GM23338 (cell line): ENCODE data around the gene CACNA1A. TPM values are rescaled to one million over a fixed set of nuclear protein-coding genes. Genes with fewer than 3 reads are reported as not detected.

Source experiments
- ATAC-seq: fragments of 200-7000 bp; cut with Tn5 transposase; 3 replicates; pipeline ENCODE4 v1.9.1; 2020
- DNase-seq: peaks from one replicate; pipeline ENCODE4 v3.0.0-alpha.2; 2015; ENCODE audit warnings: low spot score
- H2AFZ ChIP-seq: fragments of 200-600 bp; sonication (generic); 2 replicates; pipeline ENCODE4 v1.8.0; 2016; ENCODE audit warnings: antibody characterized with exemption, mild to moderate bottlenecking, moderate library complexity
- H3F3A ChIP-seq: fragments of 200-600 bp; sonication (generic); replicated peaks from 2 replicates; pipeline ENCODE4 v1.8.0; 2017; ENCODE audit warnings: antibody characterized with exemption, mixed run types, low read depth
- H3K27ac ChIP-seq: fragments of 200-600 bp; sonication (generic); 2 replicates; pipeline ENCODE4 v1.6.1; 2016; ENCODE audit warnings: low read depth
- H3K27me3 ChIP-seq: fragments of 200-600 bp; sonication (generic); 2 replicates; pipeline ENCODE4 v1.8.0; 2016; ENCODE audit warnings: mild to moderate bottlenecking, mixed run types, moderate library complexity; ENCODE audit not compliant: insufficient read depth
- H3K36me3 ChIP-seq: fragments of 200-600 bp; sonication (generic); 2 replicates; pipeline ENCODE4 v1.8.0; 2016; ENCODE audit warnings: mild to moderate bottlenecking; ENCODE audit not compliant: insufficient read depth
- H3K4me1 ChIP-seq: fragments of 200-600 bp; sonication (generic); 2 replicates; pipeline ENCODE4 v1.8.0; 2016; ENCODE audit warnings: mild to moderate bottlenecking, moderate library complexity; ENCODE audit not compliant: insufficient read depth
- H3K4me2 ChIP-seq: fragments of 200-600 bp; sonication (generic); 2 replicates; pipeline ENCODE4 v1.7.1; 2017; ENCODE audit warnings: mixed run types
- H3K4me3 ChIP-seq: fragments of 200-600 bp; sonication (generic); 2 replicates; pipeline ENCODE4 v1.6.1; 2016; ENCODE audit warnings: mixed run types
- H3K79me2 ChIP-seq: fragments of 200-600 bp; sonication (generic); replicated peaks from 2 replicates; pipeline ENCODE4 v1.8.0; 2017; ENCODE audit warnings: mild to moderate bottlenecking; ENCODE audit not compliant: insufficient read depth
- H3K9me2 ChIP-seq: fragments of 200-600 bp; sonication (generic); 2 replicates; pipeline ENCODE4 v1.8.0; 2017; ENCODE audit not compliant: insufficient read depth
- H4K20me1 ChIP-seq: fragments of 200-600 bp; sonication (generic); replicated peaks from 2 replicates; pipeline ENCODE4 v1.8.0; 2017; ENCODE audit warnings: mild to moderate bottlenecking; ENCODE audit not compliant: insufficient read depth
- H3K27ac Mint-ChIP-seq: 2 replicates; pipeline ENCODE4 v1.8.0; 2020; ENCODE audit warnings: inconsistent platforms, mild to moderate bottlenecking, moderate library complexity, mixed read lengths
- H3K27me3 Mint-ChIP-seq: 3 replicates; pipeline ENCODE4 v1.8.0; 2022; ENCODE audit warnings: low read depth, mild to moderate bottlenecking, moderate library complexity, mixed read lengths, inconsistent platforms; ENCODE audit not compliant: insufficient read depth, poor library complexity
- H3K36me3 Mint-ChIP-seq: 3 replicates; pipeline ENCODE4 v1.8.0; 2021; ENCODE audit warnings: low read depth, mild to moderate bottlenecking, inconsistent platforms, moderate library complexity, mixed read lengths
- H3K4me1 Mint-ChIP-seq: 3 replicates; pipeline ENCODE4 v1.8.0; 2020; ENCODE audit warnings: mild to moderate bottlenecking, inconsistent platforms, mixed read lengths
- H3K4me3 Mint-ChIP-seq: 3 replicates; pipeline ENCODE4 v1.8.0; 2021; ENCODE audit warnings: moderate library complexity, mild to moderate bottlenecking, inconsistent platforms, mixed read lengths
- H3K9me3 Mint-ChIP-seq: 3 replicates; pipeline ENCODE4 v1.8.0; 2020; ENCODE audit warnings: moderate library complexity, mild to moderate bottlenecking, inconsistent platforms, mixed read lengths
- CREB1 ChIP-seq: fragments of 250-450 bp; sonication (Bioruptor Pico); IDR thresholded peaks from 2 replicates; pipeline ENCODE4 v1.5.0; 2020; ENCODE audit warnings: low read depth, mild to moderate bottlenecking, moderate library complexity
- EZH2phosphoT487 ChIP-seq: fragments of 200-600 bp; sonication (generic); IDR thresholded peaks from one replicate; pipeline ENCODE4 v1.8.1; 2018; ENCODE audit warnings: antibody characterized with exemption; ENCODE audit not compliant: unreplicated experiment
- POLR2AphosphoS5 ChIP-seq: IDR thresholded peaks from 2 replicates; pipeline ENCODE4 v1.6.1; 2016; ENCODE audit warnings: antibody characterized with exemption, low read depth
- ZNF114 ChIP-seq: fragments of 250-450 bp; sonication (Bioruptor Pico); IDR thresholded peaks from 2 replicates; pipeline ENCODE4 v1.5.0; 2020; ENCODE audit warnings: mild to moderate bottlenecking, moderate library complexity
- polyA plus RNA-seq: library from polyadenylated mRNA; unstranded; fragments of >200 nt; fragmentation: Nextera tagmentation; extraction: Ambion mirVana; gene quantifications from 2 replicates; pipeline ENCODE4 v1.2.1, GENCODE V29; 2016
- total RNA-seq: library from RNA; depleted of rRNA; stranded (reverse); fragments of >200 nt; shearing (Covaris generic); gene quantifications from 2 replicates; pipeline ENCODE4 v1.2.3, GENCODE V29; 2014
- TF ChIP-seq, protein P1 (sequence below): IDR thresholded peaks from one replicate; pipeline ENCODE4 v1.6.1; 2018; ENCODE audit warnings: antibody characterized with exemption; ENCODE audit not compliant: unreplicated experiment
- TF ChIP-seq, protein P2 (sequence below), 2 experiments: fragments of 200-600 bp in 1 of 2; sonication (generic) in 1 of 2; conservative IDR thresholded peaks; 2 replicates each; pipeline versions ENCODE4 v1.5.1 to v1.6.1; 2016 to 2017; ENCODE audit warnings: antibody characterized with exemption in 2 of 2, low read depth in 2 of 2, mild to moderate bottlenecking in 2 of 2, moderate library complexity in 1 of 2
- TF ChIP-seq, protein P3 (sequence below): fragments of 250-450 bp; sonication (Bioruptor Pico); IDR thresholded peaks from 2 replicates; pipeline ENCODE4 v1.5.0; 2020; ENCODE audit warnings: mild to moderate bottlenecking, moderate library complexity
- TF ChIP-seq, protein P4 (sequence below): IDR thresholded peaks from 2 replicates; pipeline ENCODE4 v1.6.1; 2016; ENCODE audit warnings: antibody characterized with exemption

CACNA1A gene
- total and polyA plus RNA-seq, 2 experiments from 2014 or later: 7.4 to 20.3 TPM

DNA sequence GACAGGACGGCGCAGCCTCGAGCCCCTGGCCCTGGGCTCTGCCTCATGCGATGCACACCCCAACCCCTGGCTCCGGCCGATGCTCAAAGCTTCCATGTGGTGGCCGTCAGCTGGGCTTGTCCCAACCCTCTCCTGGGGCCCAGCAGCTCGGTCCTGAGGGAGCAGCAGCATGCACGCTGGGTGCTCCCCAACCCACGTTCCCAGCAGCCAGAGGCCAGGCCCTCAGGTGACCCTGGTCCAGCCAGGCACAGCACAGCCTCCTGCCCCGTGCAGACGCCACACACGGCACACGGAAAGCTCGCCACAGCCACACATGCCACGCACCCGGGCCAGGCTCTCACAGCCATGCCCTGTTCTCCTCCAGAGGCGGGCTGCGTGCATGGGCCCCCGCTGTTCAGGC, 295.3 kb downstream of the CACNA1A start:
- Mint-ChIP-seq H3K27ac (no peak overlapping the region), H3K9me3 (no peaks in the 10 kb centered on the region; the same call in 2 of the 3 replicates), H3K4me3 (no peak overlapping the region), H3K36me3 (peaks cover 7% of the 10 kb centered on the region; the same call in 1 of the 3 replicates), H3K27me3 (peaks cover 18% of the 10 kb centered on the region), H3K4me1 (peaks cover 13% of the 10 kb centered on the region)
- ATAC-seq (no peak), DNase-seq (no peak)
- Histone ChIP-seq H3K36me3 (no peaks in the 10 kb centered on the region), H3F3A (no peaks in the 10 kb centered on the region; the same call in 1 of the 2 replicates), H2AFZ (no peak overlapping the region), H3K27me3 (no peaks in the 10 kb centered on the region), H3K27ac (no peak overlapping the region), H3K79me2 (no peaks in the 10 kb centered on the region), H3K4me2 (no peak overlapping the region), H3K4me3 (no peak overlapping the region), H3K9me2 (no peaks in the 10 kb centered on the region), H3K4me1 (peaks cover 7% of the 10 kb centered on the region; the same call in 1 of the 2 replicates), H4K20me1 (no peaks in the 10 kb centered on the region)
- TF ChIP-seq EZH2phosphoT487 (no peak), CREB1 (CRISPR knock-in tag) (no peak), POLR2AphosphoS5 (no peak)
- TF ChIP-seq, protein P1, sequence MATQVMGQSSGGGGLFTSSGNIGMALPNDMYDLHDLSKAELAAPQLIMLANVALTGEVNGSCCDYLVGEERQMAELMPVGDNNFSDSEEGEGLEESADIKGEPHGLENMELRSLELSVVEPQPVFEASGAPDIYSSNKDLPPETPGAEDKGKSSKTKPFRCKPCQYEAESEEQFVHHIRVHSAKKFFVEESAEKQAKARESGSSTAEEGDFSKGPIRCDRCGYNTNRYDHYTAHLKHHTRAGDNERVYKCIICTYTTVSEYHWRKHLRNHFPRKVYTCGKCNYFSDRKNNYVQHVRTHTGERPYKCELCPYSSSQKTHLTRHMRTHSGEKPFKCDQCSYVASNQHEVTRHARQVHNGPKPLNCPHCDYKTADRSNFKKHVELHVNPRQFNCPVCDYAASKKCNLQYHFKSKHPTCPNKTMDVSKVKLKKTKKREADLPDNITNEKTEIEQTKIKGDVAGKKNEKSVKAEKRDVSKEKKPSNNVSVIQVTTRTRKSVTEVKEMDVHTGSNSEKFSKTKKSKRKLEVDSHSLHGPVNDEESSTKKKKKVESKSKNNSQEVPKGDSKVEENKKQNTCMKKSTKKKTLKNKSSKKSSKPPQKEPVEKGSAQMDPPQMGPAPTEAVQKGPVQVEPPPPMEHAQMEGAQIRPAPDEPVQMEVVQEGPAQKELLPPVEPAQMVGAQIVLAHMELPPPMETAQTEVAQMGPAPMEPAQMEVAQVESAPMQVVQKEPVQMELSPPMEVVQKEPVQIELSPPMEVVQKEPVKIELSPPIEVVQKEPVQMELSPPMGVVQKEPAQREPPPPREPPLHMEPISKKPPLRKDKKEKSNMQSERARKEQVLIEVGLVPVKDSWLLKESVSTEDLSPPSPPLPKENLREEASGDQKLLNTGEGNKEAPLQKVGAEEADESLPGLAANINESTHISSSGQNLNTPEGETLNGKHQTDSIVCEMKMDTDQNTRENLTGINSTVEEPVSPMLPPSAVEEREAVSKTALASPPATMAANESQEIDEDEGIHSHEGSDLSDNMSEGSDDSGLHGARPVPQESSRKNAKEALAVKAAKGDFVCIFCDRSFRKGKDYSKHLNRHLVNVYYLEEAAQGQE: no peak

DNA sequence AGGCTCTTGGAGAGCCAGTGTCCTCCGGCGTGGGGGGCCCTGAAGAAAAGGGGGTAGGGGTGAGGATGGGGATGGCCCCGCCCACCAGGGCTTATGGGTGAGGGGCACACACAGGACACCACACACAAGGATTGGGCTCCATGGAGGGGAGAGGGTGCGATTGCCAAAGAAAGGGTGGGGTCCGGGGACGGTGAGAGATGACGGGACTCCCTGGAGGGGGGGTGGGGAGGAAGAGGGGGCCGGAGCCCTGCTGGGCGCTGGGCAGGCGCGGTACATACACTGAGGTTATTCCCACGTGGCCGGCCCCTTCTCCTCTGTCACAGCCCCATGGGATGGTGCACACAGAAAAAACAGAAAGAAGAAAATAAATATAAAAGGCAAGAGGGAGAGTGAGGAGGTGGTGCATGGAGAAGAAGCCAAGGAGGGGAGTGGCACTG, 295.9 kb downstream of the CACNA1A start:
- Mint-ChIP-seq H3K9me3 (no peaks in the 10 kb centered on the region; the same call in 2 of the 3 replicates), H3K4me1 (peaks cover 11% of the 10 kb centered on the region), H3K4me3 (no peak overlapping the region), H3K36me3 (peaks cover 7% of the 10 kb centered on the region; the same call in 1 of the 3 replicates), H3K27me3 (peaks cover 22% of the 10 kb centered on the region), H3K27ac (no peak overlapping the region)
- no peak for ATAC-seq
- TF ChIP-seq, protein P2, sequence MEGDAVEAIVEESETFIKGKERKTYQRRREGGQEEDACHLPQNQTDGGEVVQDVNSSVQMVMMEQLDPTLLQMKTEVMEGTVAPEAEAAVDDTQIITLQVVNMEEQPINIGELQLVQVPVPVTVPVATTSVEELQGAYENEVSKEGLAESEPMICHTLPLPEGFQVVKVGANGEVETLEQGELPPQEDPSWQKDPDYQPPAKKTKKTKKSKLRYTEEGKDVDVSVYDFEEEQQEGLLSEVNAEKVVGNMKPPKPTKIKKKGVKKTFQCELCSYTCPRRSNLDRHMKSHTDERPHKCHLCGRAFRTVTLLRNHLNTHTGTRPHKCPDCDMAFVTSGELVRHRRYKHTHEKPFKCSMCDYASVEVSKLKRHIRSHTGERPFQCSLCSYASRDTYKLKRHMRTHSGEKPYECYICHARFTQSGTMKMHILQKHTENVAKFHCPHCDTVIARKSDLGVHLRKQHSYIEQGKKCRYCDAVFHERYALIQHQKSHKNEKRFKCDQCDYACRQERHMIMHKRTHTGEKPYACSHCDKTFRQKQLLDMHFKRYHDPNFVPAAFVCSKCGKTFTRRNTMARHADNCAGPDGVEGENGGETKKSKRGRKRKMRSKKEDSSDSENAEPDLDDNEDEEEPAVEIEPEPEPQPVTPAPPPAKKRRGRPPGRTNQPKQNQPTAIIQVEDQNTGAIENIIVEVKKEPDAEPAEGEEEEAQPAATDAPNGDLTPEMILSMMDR (conservative IDR thresholded peaks at IDR 0.05; ENCODE audit: low read depth in 2 of 2): no peak
- TF ChIP-seq EZH2phosphoT487 (no peak), ZNF114 (CRISPR knock-in tag) (no peak), CREB1 (CRISPR knock-in tag) (no peak)
- TF ChIP-seq, protein P3, sequence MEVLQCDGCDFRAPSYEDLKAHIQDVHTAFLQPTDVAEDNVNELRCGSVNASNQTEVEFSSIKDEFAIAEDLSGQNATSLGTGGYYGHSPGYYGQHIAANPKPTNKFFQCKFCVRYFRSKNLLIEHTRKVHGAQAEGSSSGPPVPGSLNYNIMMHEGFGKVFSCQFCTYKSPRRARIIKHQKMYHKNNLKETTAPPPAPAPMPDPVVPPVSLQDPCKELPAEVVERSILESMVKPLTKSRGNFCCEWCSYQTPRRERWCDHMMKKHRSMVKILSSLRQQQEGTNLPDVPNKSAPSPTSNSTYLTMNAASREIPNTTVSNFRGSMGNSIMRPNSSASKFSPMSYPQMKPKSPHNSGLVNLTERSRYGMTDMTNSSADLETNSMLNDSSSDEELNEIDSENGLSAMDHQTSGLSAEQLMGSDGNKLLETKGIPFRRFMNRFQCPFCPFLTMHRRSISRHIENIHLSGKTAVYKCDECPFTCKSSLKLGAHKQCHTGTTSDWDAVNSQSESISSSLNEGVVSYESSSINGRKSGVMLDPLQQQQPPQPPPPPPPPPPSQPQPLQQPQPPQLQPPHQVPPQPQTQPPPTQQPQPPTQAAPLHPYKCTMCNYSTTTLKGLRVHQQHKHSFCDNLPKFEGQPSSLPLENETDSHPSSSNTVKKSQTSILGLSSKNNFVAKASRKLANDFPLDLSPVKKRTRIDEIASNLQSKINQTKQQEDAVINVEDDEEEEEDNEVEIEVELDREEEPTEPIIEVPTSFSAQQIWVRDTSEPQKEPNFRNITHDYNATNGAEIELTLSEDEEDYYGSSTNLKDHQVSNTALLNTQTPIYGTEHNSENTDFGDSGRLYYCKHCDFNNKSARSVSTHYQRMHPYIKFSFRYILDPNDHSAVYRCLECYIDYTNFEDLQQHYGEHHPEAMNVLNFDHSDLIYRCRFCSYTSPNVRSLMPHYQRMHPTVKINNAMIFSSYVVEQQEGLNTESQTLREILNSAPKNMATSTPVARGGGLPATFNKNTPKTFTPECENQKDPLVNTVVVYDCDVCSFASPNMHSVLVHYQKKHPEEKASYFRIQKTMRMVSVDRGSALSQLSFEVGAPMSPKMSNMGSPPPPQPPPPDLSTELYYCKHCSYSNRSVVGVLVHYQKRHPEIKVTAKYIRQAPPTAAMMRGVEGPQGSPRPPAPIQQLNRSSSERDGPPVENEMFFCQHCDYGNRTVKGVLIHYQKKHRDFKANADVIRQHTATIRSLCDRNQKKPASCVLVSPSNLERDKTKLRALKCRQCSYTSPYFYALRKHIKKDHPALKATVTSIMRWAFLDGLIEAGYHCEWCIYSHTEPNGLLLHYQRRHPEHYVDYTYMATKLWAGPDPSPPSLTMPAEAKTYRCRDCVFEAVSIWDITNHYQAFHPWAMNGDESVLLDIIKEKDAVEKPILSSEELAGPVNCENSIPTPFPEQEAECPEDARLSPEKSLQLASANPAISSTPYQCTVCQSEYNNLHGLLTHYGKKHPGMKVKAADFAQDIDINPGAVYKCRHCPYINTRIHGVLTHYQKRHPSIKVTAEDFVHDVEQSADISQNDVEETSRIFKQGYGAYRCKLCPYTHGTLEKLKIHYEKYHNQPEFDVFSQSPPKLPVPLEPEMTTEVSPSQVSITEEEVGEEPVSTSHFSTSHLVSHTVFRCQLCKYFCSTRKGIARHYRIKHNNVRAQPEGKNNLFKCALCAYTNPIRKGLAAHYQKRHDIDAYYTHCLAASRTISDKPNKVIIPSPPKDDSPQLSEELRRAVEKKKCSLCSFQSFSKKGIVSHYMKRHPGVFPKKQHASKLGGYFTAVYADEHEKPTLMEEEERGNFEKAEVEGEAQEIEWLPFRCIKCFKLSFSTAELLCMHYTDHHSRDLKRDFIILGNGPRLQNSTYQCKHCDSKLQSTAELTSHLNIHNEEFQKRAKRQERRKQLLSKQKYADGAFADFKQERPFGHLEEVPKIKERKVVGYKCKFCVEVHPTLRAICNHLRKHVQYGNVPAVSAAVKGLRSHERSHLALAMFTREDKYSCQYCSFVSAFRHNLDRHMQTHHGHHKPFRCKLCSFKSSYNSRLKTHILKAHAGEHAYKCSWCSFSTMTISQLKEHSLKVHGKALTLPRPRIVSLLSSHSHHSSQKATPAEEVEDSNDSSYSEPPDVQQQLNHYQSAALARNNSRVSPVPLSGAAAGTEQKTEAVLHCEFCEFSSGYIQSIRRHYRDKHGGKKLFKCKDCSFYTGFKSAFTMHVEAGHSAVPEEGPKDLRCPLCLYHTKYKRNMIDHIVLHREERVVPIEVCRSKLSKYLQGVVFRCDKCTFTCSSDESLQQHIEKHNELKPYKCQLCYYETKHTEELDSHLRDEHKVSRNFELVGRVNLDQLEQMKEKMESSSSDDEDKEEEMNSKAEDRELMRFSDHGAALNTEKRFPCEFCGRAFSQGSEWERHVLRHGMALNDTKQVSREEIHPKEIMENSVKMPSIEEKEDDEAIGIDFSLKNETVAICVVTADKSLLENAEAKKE (CRISPR knock-in tag): no peak
- TF ChIP-seq, protein P4, sequence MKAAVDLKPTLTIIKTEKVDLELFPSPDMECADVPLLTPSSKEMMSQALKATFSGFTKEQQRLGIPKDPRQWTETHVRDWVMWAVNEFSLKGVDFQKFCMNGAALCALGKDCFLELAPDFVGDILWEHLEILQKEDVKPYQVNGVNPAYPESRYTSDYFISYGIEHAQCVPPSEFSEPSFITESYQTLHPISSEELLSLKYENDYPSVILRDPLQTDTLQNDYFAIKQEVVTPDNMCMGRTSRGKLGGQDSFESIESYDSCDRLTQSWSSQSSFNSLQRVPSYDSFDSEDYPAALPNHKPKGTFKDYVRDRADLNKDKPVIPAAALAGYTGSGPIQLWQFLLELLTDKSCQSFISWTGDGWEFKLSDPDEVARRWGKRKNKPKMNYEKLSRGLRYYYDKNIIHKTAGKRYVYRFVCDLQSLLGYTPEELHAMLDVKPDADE: no peak
- no peak for DNase-seq
- Histone ChIP-seq H3K27me3 (no peaks in the 10 kb centered on the region), H3K9me2 (no peaks in the 10 kb centered on the region), H2AFZ (no peak overlapping the region), H3K27ac (no peak overlapping the region), H3F3A (no peaks in the 10 kb centered on the region; the same call in 1 of the 2 replicates), H3K36me3 (no peaks in the 10 kb centered on the region), H3K4me2 (no peak overlapping the region), H4K20me1 (no peaks in the 10 kb centered on the region), H3K4me1 (peaks cover 7% of the 10 kb centered on the region; the same call in 1 of the 2 replicates), H3K4me3 (no peak overlapping the region), H3K79me2 (no peaks in the 10 kb centered on the region)
